K562 (cell line): Measurements from ENCODE around the gene PPM1E. TPM values are rescaled to one million over a fixed set of nuclear protein-coding genes. Genes with fewer than 3 reads are reported as not detected.

Experiments
- ATAC-seq: fragments of 200-7000 bp; cut with Tn5 transposase; 3 replicates; pipeline ENCODE4 v1.9.1; 2020; ENCODE audit warnings: moderate library complexity
- BruUV-seq: library from RNA; stranded (reverse); fragments of 400-500 nt; replicated peaks from 2 replicates; lab custom pipeline; 2021; lab: Mats Ljungman, UMichigan
- CTCF ChIA-PET: fragments of 300-600 bp; formaldehyde crosslinking; extraction: SDS; loops from one replicate; lab custom pipeline; 2021; ENCODE audit warnings: low intra/inter-chr PET ratio; lab: Yijun Ruan, JAX
- POLR2A ChIA-PET: fragments of 300-600, 350-650 bp; sonication (Branson Sonifier 250); formaldehyde crosslinking; extraction: SDS; loops from one replicate; lab custom pipeline; 2021; ENCODE audit warnings: antibody characterized with exemption, inconsistent platforms; lab: Yijun Ruan, JAX
- DNase-seq, 4 experiments: peaks; one replicate each; pipeline versions ENCODE4 v3.0.0 to v3.0.0-alpha.2; 2011 to 2018; ENCODE audit warnings: low spot score in 3 of 4, mixed read lengths in 3 of 4; ENCODE audit errors: extremely low read depth in 1 of 4
- FAIRE-seq: peaks from 2 replicates; lab custom pipeline; 2011; peaks lifted over from hg19 to GRCh38; lab: Jason Lieb, UNC
- H2AFZ ChIP-seq: 2 replicates; pipeline ENCODE4 v1.6.0; 2011; ENCODE audit warnings: low read depth, low read length, control low read depth, inconsistent platforms
- H3K27ac ChIP-seq: fragments of 200-600 bp; 3 replicates; pipeline ENCODE4 v1.8.0; 2011; ENCODE audit warnings: low read depth, mild to moderate bottlenecking, control low read depth, inconsistent platforms, low read length, moderate library complexity, mixed read lengths; ENCODE audit errors: extremely low read depth
- H3K27me3 ChIP-seq, 2 experiments: fragments of 300-600 bp in 1 of 2; 2 replicates in 1 of 2; 3 replicates in 1 of 2; pipeline versions ENCODE4 v1.6.0 to v1.8.0; 2011; ENCODE audit warnings: inconsistent platforms in 2 of 2, low read length in 2 of 2, mild to moderate bottlenecking in 1 of 2, mixed read lengths in 1 of 2, moderate library complexity in 1 of 2; ENCODE audit not compliant: control insufficient read depth in 2 of 2, insufficient read depth in 2 of 2
- H3K36me3 ChIP-seq: fragments of 300-600 bp; 3 replicates; pipeline ENCODE4 v1.8.0; 2011; ENCODE audit warnings: mild to moderate bottlenecking, low read length, inconsistent platforms; ENCODE audit not compliant: control insufficient read depth, insufficient read depth
- H3K4me1 ChIP-seq, 2 experiments: fragments of 200-600 bp in 1 of 2; replicated peaks in 1 of 2; 2 replicates in 1 of 2; 3 replicates in 1 of 2; pipeline versions ENCODE4 v1.5.1 to v1.8.0; 2011; ENCODE audit warnings: inconsistent platforms in 2 of 2, low read length in 2 of 2, mild to moderate bottlenecking in 1 of 2, mixed read lengths in 1 of 2, moderate library complexity in 1 of 2; ENCODE audit not compliant: control insufficient read depth in 2 of 2, insufficient read depth in 2 of 2
- H3K4me2 ChIP-seq: 2 replicates; pipeline ENCODE4 v1.6.1; 2011; ENCODE audit warnings: low read length, control low read depth, inconsistent platforms, mixed read lengths; ENCODE audit not compliant: insufficient read depth
- H3K4me3 ChIP-seq: fragments of 200-600 bp; sonication (generic), shearing (Covaris generic); 2 replicates; pipeline ENCODE4 v1.5.1; 2016; ENCODE audit warnings: control low read depth, inconsistent platforms
- H3K79me2 ChIP-seq: fragments of 200-600 bp; 3 replicates; pipeline ENCODE4 v1.8.0; 2011; ENCODE audit warnings: low read length, inconsistent platforms; ENCODE audit not compliant: control insufficient read depth, insufficient read depth
- H3K9ac ChIP-seq, 2 experiments: 2 replicates each; pipeline versions ENCODE4 v1.6.0 to v1.6.1; 2011; ENCODE audit warnings: low read depth in 2 of 2, low read length in 2 of 2, control low read depth in 1 of 2, inconsistent platforms in 1 of 2, mild to moderate bottlenecking in 1 of 2, mixed read lengths in 1 of 2; ENCODE audit not compliant: insufficient read depth in 1 of 2
- H3K9me1 ChIP-seq: one replicate; pipeline ENCODE4 v1.6.0; 2011; ENCODE audit warnings: inconsistent platforms, mild to moderate bottlenecking, low read length, moderate library complexity; ENCODE audit not compliant: control insufficient read depth, insufficient read depth
- H3K9me3 ChIP-seq: replicated peaks from 2 replicates; pipeline ENCODE4 v1.5.1; 2011; ENCODE audit warnings: low read depth, low read length, inconsistent platforms; ENCODE audit not compliant: control insufficient read depth, insufficient read depth
- H4K20me1 ChIP-seq: replicated peaks from 2 replicates; pipeline ENCODE4 v1.6.1; 2011; ENCODE audit warnings: low read length, inconsistent platforms, mixed read lengths; ENCODE audit not compliant: control insufficient read depth, insufficient read depth
- ELK3 ChIP-seq: fragments of 450-650 bp; formaldehyde crosslinking; IDR thresholded peaks from 2 replicates; pipeline ENCODE4 v1.4.0; 2020; ENCODE audit warnings: mild to moderate bottlenecking
- HMG20B ChIP-seq: fragments of 250-450 bp; sonication (Bioruptor Pico); IDR thresholded peaks from 2 replicates; pipeline ENCODE4 v1.5.0; 2021; ENCODE audit warnings: mild to moderate bottlenecking
- SIN3A ChIP-seq, 2 experiments: fragments of 150-350 bp in 1 of 2; IDR thresholded peaks; 2 replicates each; pipeline ENCODE4 v1.6.1; 2011 to 2016; ENCODE audit warnings: borderline replicate concordance in 2 of 2, low read depth in 2 of 2, low read length in 2 of 2, mild to moderate bottlenecking in 2 of 2, moderate library complexity in 2 of 2; ENCODE audit not compliant: control insufficient read depth in 1 of 2
- SPI1 ChIP-seq: IDR thresholded peaks from 2 replicates; pipeline ENCODE4 v1.6.1; 2011; ENCODE audit warnings: low read depth, low read length, control low read depth, borderline replicate concordance
- XRCC4 ChIP-seq: IDR thresholded peaks from one replicate; pipeline ENCODE4 v1.6.1; 2011; ENCODE audit not compliant: insufficient read depth, insufficient read length; ENCODE audit errors: extremely low read depth
- ZBTB11 ChIP-seq, 3 experiments: fragments of 200-800 bp in 1 of 3; fragments of 250-450 bp in 1 of 3; fragments of 450-650 bp in 1 of 3; sonication (Bioruptor Pico) in 1 of 3; sonication (Bioruptor generic) in 1 of 3; formaldehyde crosslinking in 1 of 3; IDR thresholded peaks; 2 replicates each; pipeline versions ENCODE4 v1.6.1 to v1.8.0; 2016 to 2022; ENCODE audit warnings: mild to moderate bottlenecking in 2 of 3, missing genetic modification characterization in 2 of 3, missing compliant biosample characterization in 1 of 3, moderate library complexity in 1 of 3
- ZNF184 ChIP-seq: sonication (generic); formaldehyde crosslinking; IDR thresholded peaks from 2 replicates; pipeline ENCODE4 v1.5.0; 2020; ENCODE audit warnings: missing genetic modification reagents
- WGBS: fragments of 100-300 bp; shearing (Covaris generic); methylation state at CpG from one replicate; pipeline ENCODE4 v1.1.6; 2016; ENCODE audit warnings: low coverage, mixed read lengths; ENCODE audit not compliant: insufficient coverage; ENCODE audit errors: missing lambda C conversion rate; 5-methylcytosine and 5-hydroxymethylcytosine counted together
- in situ Hi-C: fragments of 300-500 bp; cut with MboI; formaldehyde crosslinking; loops from 4 replicates; pipeline ENCODE4 v1.15.0; 2018; ENCODE audit warnings: inconsistent platforms, mixed read lengths
- intact Hi-C: fragments of 100-400 bp; cut with micrococcal nuclease; formaldehyde crosslinking; loops from 2 replicates; pipeline ENCODE4 v1.14.2; 2022
- polyA plus RNA-seq, 8 experiments: library from polyadenylated mRNA; depleted of rRNA in 4 of 8; stranded (reverse) in 5 of 8; unstranded in 3 of 8; fragments of >200 nt; fragmentation: Nextera tagmentation in 2 of 8; fragmentation: Illumina TruSeq in 1 of 8; extraction: Ambion mirVana in 2 of 8; extraction: Trizol in 1 of 8; gene quantifications; 2 replicates each; pipeline versions ENCODE4 v1.2.1 to v1.2.3, GENCODE V29; 2011 to 2014; ENCODE audit warnings: inconsistent platforms in 1 of 8, missing spikeins in 1 of 8
- total RNA-seq, 7 experiments: library from RNA; depleted of rRNA in 6 of 7; stranded (reverse); fragments of >200 nt in 6 of 7; fragmentation: Illumina TruSeq in 2 of 7; extraction: Trizol in 2 of 7; gene quantifications; 2 replicates each; pipeline versions ENCODE4 v1.2.1 to v1.2.3, GENCODE V29; 2011 to 2021; ENCODE audit warnings: low replicate concordance in 1 of 7

Gene PPM1E
- total and polyA plus RNA-seq, 9 of the 15 experiments (the other 6 are each of a cell fraction or from before 2014, with no cell fraction given), result 1.0 to 5.7 (median 4.7) TPM

- no peak for FAIRE-seq
- no peak for ATAC-seq
- H3K36me3 ChIP-seq, result no peaks in the 10 kb centered on the region
- CTCF ChIA-PET, result no interaction called here
- no peak overlapping the region for H3K4me2 ChIP-seq
- in situ Hi-C loops, result no loop called here
- TF ChIP-seq XRCC4 (no peak), SPI1 (peak; percentile 43; the same call in 1 of the 2 replicates)
- TF ChIP-seq, all 486 proteins: peak for 1
- Histone ChIP-seq H3K27me3 (no peaks in the 10 kb centered on the region), H3K9me3 (no peaks in the 10 kb centered on the region), H3K9me1 (no peaks in the 10 kb centered on the region), H3K4me1 (no peaks in the 10 kb centered on the region), H3K9ac (no peak overlapping the region), H4K20me1 (no peaks in the 10 kb centered on the region), H3K4me3 (no peak overlapping the region), H2AFZ (no peak overlapping the region), H3K79me2 (no peaks in the 10 kb centered on the region), H3K27ac (no peak overlapping the region)
- DNase-seq, result no peak
- POLR2A ChIA-PET, result no interaction called here
- BruUV-seq, result no TSS peak
- intact Hi-C loops, result no loop called here
- 37% methylated on average over 2 of the region's 2 CpGs for WGBS
Observed at GRCh38 chr17:58974354-58974753, 218.7 kb downstream of the PPM1E start.

- Histone ChIP-seq H4K20me1 (no peaks in the 10 kb centered on the region), H3K27ac (no peak overlapping the region), H3K4me1 (no peaks in the 10 kb centered on the region), H3K9ac (no peak overlapping the region), H3K4me2 (no peak overlapping the region), H3K4me3 (no peak overlapping the region), H2AFZ (no peak overlapping the region), H3K9me3 (no peaks in the 10 kb centered on the region), H3K9me1 (no peaks in the 10 kb centered on the region), H3K36me3 (no peaks in the 10 kb centered on the region), H3K79me2 (no peaks in the 10 kb centered on the region), H3K27me3 (no peaks in the 10 kb centered on the region)
- ChIA-PET POLR2A (interaction anchor here (0.8 to 1.4 kb wide), 2 partner anchors 9 to 318 kb away, joined by 3 read pairs; no protein-coding TSS in a partner anchor), CTCF (no interaction called here)
- TF ChIP-seq ELK3 (CRISPR knock-in tag), result no peak
- TF ChIP-seq HMG20B (CRISPR knock-in tag), result no peak
- TF ChIP-seq SIN3A (IDR thresholded peaks at IDR 0.05; ENCODE audit: borderline replicate concordance in 2 of 2, control insufficient read depth in 1 of 2, low read depth in 2 of 2, low read length in 2 of 2), result no peak
- TF ChIP-seq ZBTB11 (CRISPR knock-in tag; IDR thresholded peaks at IDR 0.05), result peak in 1 of 3 experiments; percentile 78; a peak in 2 of 6 replicates
- no peak for TF ChIP-seq ZNF184 (CRISPR knock-in tag)
- no peak for DNase-seq
- in situ Hi-C loops (no loop called here), intact Hi-C loops (no loop called here)
- FAIRE-seq, result no peak
- no TSS peak for BruUV-seq
- ATAC-seq, result no peak
- 34% methylated on average over 3 of the region's 3 CpGs for WGBS
Observed at GRCh38 chr17:58976541-58976940, 220.9 kb downstream of the PPM1E start.
